GM19238 (cell line): Measurements from ENCODE around the gene DNTTIP2.
"Not testable (repeated sequence)": the region's sequence is repeated elsewhere in the genome, so short reads cannot be mapped to it uniquely, and the experiment has no call there.

Source experiments
- DNase-seq: peaks from one replicate; pipeline ENCODE4 v3.0.0; 2011; ENCODE audit warnings: low spot score; ENCODE audit not compliant: insufficient read length

The DNTTIP2 gene, protein sequence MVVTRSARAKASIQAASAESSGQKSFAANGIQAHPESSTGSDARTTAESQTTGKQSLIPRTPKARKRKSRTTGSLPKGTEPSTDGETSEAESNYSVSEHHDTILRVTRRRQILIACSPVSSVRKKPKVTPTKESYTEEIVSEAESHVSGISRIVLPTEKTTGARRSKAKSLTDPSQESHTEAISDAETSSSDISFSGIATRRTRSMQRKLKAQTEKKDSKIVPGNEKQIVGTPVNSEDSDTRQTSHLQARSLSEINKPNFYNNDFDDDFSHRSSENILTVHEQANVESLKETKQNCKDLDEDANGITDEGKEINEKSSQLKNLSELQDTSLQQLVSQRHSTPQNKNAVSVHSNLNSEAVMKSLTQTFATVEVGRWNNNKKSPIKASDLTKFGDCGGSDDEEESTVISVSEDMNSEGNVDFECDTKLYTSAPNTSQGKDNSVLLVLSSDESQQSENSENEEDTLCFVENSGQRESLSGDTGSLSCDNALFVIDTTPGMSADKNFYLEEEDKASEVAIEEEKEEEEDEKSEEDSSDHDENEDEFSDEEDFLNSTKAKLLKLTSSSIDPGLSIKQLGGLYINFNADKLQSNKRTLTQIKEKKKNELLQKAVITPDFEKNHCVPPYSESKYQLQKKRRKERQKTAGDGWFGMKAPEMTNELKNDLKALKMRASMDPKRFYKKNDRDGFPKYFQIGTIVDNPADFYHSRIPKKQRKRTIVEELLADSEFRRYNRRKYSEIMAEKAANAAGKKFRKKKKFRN

DNA sequence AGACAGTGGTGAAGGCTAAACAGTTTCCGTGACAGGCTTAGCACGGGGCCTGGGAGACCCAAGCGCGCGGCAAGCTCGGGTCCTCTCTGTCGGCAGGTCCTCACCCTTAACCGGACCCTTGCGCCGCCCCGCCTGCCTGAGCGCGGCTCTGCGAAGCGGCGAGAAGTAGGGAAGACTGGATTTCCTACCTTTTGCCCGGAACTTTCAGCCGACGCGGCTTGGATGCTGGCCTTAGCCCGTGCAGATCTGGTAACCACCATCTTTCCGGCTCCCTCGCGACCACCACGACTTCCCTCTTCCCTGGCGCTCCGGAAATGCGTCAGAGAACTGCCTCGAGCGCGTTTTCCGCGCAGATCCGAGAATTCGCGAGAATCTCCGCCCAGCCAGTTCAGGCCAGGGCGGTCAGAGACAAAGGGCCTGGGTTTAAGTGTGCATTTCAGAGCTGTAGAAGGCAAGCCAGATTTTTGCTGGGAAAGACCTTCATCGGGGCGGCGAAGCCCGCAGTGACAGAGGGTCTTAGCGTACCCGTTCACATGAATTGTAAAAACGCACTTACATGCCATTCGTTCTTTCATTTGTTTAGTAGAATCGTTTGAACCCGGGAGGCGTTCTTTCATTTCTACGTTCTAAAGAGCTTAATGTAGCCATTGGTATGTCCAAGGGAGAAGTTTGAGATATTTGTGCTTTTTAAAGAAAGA is at the start of gene DNTTIP2:
Gene DNTTIP2 (minus strand): TSS at position 318 of the 698 bp plus-strand sequence. CDS start 58 bp downstream, at position 260.
- DNase-seq = peak; percentile 86

DNA sequence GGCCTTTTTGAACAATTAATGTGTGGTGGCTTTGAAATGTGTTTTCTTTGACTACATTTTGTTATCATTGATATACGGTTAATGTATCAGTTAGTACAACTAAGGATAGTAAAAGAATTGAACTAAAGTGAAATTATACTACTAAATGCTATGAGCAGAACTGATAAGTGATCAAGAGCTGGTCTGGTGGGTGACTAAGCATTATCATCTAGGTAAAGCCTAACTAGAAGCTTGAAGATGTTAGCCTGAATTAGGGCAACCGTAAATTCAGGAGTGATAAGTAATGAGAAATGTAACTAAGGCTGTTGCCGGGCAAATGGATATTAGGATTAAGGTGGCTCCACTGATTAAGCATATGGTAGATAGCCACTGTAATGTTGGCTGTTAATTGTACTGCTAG is 46.2 kb upstream of the DNTTIP2 start:
- no peak for DNase-seq

DNA sequence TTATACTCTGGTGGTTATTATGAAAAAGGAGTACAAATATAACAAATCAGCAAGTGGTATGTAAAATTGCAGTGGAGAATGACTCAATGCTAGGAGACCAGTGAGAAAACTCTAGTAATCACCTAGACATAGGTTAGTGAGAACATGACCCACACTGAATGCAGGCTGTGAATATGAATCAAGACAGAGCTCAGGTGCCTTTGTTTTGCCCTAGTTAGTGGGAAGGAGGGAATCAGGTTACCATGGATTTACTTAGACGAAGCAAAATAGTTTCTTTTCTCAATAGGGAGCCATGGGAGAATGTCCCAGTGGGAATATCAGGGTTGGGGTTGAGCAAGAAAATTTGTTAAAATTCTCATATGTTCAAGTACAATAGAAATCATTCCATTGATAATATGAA is 40.8 kb upstream of the DNTTIP2 start:
- no peak for DNase-seq

DNA sequence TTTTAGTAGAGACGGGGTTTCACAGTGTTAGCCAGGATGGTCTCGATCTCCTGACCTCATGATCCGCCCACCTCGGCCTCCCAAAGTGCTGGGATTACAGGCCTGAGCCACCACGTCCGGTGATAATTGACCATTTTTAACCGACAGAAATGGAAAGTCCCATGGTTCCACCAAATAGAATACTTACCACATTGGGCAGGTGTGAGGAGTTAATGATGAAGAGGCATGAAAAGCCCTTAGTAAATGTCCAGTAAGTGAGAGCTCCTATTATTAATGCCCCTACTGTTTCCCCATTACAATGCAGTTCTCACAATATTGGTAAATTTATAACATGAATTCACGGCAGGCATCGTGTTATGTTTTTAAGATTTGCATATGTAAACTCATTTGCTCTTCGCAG is 38.3 kb upstream of the DNTTIP2 start:
- no peak for DNase-seq

DNA sequence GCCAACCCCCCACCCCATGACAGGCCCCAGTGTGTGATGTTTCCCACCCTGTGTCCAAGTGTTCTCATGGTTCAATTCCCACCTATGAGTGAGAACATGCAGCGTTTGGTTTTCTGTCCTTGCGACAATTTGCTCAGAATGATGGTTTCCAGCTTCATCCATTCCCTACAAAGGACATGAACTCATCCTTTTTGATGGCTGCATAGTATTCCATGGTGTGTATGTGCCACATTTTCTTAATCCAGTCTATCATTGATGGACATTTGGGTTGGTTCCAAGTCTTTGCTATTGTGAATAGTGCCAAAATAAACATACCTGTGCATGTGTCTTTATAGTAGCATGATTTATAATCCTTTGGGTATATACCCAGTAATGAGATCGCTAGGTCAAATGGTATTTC is 31.9 kb upstream of the DNTTIP2 start:
- not testable (repeated sequence) for DNase-seq

- DNase-seq = no peak
These were observed 31.3 kb upstream of the DNTTIP2 start for GRCh38 chr1:93910305-93910704.

DNA sequence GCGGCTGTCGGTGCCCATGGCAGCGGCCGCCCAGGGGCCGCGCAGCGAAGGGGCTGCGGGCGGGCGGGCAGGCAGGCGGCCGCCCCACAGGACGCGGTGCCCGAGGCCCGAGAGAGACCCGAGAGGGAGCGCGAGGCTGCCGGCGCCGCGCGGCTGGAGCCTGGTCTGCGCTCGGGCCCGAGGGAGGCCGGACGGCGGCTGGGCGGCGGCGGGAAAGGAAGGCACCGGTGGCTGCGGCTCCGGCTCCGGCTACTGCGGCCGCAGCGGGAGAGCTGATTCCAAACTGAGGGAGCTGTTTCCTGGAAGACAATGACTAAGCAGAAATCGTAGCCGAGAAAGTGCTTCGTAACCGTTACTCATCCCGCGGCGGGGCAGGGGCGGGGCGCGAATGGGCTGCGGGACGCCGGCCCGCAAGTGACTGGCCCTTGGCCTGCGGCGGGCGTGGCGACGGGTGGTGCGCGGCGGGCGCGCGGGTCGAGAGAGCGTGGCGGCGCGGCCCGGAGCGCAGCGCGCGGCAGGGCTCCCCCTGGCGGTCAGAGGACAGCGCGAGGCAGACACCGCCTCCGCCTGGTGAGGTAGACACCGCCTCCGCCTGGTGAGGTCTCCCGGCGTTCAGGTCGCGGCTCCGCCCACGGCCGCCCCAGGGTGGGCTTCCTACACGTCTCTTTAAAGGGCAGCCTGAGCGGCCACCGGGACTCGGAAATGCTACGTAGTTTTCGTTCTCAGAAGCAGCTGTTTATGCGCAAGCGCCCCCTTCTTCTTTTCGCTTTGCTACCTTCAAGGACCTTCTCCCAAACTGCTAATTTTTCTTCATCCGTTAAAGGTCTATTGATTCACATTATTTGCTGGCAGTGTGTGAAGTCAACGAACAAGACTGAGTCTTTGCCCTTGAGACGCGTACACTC is 30.4 kb upstream of the DNTTIP2 start, which contains the start of gene GCLM:
Gene GCLM (minus strand): TSS at position 285 of the 905 bp plus-strand sequence. CDS start 267 bp downstream, at position 18.
- DNase-seq = peak; percentile 87

DNA sequence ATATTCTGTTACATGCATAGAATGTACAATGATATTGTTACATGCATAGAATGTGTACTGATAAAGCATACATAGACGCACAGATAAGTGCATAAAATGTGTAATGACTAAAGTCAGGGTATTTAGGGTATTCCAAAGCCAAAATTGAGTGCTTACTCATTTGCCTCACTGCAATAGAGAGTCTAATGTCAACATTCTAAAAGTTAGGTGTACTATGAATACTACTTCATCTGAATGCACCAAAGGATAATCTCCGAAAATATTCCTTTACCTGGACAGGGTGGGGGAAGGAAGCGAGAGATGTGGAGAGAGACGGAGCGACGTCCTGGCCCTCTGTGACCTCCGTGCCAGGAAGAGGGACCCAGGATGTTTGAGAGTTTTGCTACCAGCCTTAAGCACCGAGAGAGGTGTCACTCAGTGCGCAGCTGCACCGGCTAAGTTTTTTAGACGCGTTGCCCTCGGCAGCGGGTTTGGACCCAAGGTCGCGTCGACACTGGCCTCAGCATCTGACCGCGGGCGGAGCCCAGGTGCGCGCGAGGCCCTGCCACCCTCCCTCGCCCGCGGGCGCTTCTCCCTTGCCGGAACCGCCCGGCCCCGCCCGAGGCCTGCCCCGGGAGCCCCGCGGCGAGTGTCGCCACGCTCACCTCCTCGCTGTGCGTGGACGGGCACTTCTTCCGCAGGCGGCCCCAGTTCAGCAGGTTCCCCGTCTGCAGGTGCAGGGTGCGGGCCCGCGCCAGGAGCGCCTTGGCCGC is 29.6 kb upstream of the DNTTIP2 start:
- DNase-seq = peak; percentile 36

- DNase-seq = no peak
These were observed 28.7 kb upstream of the DNTTIP2 start for GRCh38 chr1:93907718-93908117.

GRCh38 chr1:93906480-93906879 is 27.5 kb upstream of the DNTTIP2 start:
- no peak for DNase-seq

DNA sequence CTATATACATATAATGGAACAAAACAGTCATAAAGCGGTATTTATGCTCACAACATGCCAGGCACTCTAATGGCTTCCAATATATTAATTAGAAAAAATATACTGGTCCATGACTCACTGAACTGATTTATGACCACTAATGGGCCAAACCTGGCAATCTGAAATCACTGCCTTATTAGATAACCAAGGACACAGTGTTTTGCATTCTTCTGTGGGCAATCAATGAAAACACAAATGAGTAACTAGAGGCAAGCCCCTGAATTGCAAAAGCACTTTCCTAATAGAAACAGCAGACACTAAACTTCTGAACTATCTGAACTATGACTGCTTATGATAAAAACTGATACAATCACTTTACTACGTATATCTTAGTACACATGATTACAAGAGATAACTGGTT is 26.7 kb upstream of the DNTTIP2 start:
- no peak for DNase-seq

GRCh38 chr1:93905051-93905450 is 26.0 kb upstream of the DNTTIP2 start:
- DNase-seq = no peak

DNA sequence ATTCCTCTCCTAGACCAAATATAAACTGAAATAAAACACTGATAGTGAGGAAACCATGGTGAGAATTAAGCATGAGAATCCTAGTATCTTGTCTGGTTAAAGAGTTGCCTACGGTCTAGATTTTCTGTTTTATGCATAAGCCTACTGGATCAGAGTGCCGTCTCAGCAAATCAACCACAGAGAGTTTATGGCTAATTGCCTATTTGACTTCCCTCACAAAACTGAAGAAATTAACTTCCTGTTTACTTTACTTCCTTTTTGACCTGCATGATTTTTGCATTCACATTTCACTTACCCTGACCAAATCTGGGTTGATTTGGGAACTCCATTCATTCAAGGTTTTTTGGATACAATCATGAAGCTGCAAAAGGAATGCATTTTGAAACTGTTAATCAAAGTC is 25.2 kb upstream of the DNTTIP2 start:
- DNase-seq = no peak

DNA sequence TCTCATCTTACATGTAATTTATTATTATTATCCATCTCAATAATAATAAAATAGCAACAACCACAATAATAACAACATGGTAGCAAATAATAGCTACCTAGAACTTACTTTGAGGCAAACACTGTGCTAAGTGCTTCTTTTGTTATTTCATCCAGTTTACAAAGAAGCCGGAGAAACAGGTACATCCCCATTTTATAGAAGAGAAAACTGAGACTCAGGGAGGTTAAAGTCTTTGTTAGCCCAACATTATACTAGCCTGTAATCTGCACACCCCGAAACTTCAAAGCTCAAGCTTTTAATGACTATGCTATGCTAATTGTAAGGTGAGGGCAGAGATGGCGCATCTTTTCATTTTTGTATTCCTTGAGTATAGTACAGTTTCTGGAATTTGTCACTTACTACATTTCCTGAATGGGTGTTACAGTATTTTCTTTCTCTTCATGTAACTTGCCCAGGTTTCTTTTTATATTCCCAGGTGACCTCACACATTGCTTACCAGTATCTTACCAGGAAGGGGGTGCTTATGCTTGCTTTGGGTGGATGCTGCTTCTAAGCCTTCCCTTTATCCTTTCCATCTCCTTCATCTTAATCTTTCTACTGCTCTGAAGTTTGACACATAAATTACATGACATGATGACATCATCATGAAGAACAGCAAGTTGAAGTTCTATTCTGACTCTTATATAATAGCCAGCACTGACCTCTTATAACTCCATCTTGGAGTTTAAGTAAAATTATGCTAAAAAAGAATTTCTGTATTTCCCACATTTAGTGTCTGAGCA is 21.9 kb upstream of the DNTTIP2 start:
- no peak for DNase-seq

DNA sequence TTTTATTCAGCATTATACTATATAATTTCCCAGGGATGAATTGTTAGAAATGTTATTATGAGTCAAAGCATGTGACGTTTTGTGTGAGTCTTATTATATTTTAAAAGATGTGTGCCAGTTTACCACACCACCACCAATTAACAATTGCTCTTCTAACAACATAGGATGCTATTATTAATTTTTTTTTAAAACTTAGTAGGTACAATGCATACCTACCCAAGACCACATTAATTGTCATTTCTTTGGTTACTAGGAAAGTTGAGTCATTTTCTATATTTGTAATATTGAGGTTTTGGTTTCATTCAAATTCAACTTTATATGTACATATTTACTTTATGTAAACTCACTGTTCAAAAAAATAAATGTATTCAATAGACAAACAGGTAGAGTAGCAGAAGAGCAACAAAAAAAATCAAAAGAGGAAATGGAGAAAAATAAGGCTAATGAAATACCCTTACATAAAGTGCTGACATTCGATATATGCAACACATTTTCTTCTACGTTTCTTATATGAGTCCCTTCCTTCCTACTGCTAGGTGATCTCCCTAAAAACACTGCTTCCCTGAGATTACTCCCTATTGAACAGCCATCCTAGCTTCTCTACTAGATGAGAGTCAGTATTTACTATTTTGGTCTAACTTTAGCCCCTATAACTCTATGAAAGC is 20.7 kb upstream of the DNTTIP2 start:
- no peak for DNase-seq

- no peak for DNase-seq
These were observed 9.9 kb upstream of the DNTTIP2 start for GRCh38 chr1:93888900-93889299.

DNA sequence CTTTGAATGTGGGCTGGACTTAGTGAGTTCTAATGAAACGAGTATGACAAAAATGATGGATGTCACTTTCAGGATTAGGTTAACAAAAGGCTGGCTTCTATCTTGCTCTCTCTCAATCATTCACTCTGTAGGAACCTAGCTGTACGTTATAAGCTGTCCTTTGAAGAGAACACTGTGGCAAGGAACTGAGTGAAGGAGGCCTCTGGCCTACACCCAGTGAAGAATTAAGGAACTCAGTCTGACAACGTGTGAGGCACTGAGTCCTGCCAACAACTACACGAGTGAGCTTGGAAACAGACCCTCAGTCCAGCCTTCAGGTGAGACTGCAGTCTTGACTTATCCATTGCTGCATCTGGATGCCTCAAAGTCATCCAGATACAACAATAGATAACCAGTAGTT is 3.3 kb upstream of the DNTTIP2 start:
- DNase-seq = no peak

GRCh38 chr1:93880731-93881130 is 1.7 kb upstream of the DNTTIP2 start:
- no peak for DNase-seq

- peak; percentile 41 for DNase-seq
These were observed 511 bp downstream of the DNTTIP2 start for GRCh38 chr1:93878501-93878888.
